ENCODE results near the gene SLIT1.

- no peak for TF ChIP-seq POLR2A (IDR thresholded peaks at IDR 0.05)
- TF ChIP-seq, protein P1, sequence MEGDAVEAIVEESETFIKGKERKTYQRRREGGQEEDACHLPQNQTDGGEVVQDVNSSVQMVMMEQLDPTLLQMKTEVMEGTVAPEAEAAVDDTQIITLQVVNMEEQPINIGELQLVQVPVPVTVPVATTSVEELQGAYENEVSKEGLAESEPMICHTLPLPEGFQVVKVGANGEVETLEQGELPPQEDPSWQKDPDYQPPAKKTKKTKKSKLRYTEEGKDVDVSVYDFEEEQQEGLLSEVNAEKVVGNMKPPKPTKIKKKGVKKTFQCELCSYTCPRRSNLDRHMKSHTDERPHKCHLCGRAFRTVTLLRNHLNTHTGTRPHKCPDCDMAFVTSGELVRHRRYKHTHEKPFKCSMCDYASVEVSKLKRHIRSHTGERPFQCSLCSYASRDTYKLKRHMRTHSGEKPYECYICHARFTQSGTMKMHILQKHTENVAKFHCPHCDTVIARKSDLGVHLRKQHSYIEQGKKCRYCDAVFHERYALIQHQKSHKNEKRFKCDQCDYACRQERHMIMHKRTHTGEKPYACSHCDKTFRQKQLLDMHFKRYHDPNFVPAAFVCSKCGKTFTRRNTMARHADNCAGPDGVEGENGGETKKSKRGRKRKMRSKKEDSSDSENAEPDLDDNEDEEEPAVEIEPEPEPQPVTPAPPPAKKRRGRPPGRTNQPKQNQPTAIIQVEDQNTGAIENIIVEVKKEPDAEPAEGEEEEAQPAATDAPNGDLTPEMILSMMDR (IDR thresholded peaks at IDR 0.05): no peak
Measured at GRCh38 chr10:97226398-97226797, 40.6 kb upstream of the SLIT1 start.

All from body of pancreas (tissue), 4 donors.